DMS 273 (cell line): ENCODE measurements around the gene NR1H3.

Experiments
- DNase-seq: peaks from one replicate; lab custom pipeline; 2025; ENCODE audit not compliant: unreplicated experiment; lab: John Stamatoyannopoulos, UW

The NR1H3 gene

DNA sequence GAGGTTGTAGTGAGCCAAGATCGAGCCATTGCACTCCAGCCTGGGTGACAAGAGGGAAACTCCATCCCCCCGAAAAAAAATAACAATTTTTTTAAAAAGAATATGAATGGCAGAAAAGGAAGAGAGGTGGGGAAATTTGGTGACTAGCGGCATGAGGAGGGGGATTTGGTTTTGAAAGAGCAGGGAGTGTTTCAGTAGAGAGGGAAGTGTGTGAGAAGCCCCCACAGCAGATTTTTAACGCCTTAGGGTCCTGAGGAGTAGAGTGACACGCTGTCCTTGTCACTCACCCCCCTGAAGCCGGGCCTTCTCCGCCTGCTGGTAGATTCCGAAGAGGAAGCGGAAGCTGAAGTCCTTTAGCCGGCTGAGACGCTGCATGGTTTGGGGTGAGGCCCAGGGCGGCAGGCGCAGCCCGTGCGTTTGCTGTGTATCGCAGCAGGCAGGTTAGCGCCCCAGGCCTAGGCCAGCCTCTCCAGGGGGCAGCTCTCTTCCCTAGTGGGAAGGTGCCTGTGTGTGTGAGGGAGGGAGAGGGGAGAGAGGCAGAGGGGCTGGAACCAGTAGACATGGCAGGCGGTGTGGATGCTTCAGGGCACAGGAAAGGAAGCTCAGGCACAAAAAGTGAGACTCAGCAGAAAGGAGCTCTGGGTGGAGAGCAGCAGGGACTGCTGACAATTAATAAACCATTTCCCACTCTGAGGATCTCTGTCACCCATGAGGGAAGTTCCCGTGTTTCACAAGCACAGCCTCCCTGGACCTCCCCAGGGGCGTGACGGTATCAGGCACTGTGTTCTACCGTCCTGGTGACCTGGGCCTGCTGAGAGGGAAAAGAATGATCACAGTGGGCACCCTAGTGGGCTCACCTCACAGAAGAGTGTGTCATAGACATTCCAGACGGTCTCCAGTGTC, 13.1 kb upstream of the NR1H3 start:
- no peak for DNase-seq

DNA sequence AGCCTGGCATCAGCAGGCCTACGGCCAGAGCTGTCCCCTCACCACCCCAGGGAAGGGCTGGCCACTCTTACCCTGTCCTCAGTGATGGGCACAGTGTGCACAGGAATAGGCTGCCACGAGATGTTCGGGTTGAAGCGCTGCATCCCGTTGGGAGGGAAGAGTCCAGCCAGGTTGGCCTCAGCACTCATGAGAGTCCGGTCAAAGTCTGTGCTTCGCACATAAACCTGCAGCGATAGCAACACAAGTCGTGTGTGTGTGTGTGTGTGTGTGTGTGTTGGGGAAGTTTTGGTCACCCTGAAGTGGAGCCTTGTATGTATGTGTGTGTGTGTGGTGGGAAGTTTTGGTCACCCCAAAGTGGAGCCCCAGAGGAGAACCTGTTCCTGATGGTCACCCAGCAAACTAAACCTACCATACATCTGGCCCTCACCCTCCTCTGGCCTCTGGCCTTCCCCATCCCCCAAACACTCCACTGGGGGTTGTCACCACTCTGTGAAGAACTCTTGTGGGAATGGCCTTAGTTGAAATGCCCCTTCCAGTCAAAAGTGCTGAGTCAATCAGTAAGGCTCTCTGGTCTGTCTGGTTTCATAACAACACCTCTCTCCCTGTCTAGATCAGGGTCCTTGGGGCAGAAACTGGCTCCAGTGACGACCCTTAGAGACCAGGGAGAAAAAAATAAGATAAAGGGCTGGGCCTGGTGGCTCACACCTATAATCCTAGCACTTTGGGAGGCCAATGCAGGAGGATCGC, 12.0 kb upstream of the NR1H3 start:
- DNase-seq, result no peak

GRCh38 chr11:47247502-47247901, 10.3 kb upstream of the NR1H3 start:
- no peak for DNase-seq

- DNase-seq, result no peak
Measured at GRCh38 chr11:47248304-47248663, 9.5 kb upstream of the NR1H3 start.

- DNase-seq, result peak; percentile 91
Measured at GRCh38 chr11:47248664-47249377, 9.0 kb upstream of the NR1H3 start, which contains the start of gene ACP2. ACP2 (minus strand) TSS chr11:47248814; CDS start chr11:47248789, 25 bp downstream.

DNA sequence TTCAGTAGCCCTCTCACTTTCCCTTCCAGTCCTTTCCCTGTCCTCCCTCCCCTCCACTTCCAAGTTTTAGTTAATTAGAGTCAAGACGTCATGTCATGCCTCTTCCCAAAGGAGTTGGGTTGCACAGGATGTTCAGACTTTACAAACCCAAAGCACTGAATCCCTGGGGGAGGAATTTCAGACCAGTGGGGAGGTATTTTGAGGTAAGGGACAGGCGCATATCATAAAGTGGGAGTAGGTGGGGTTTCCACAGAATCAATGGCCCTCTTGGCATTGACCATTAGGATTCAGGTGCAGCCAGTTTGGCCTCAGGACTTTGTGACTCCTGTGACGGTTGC, 8.4 kb upstream of the NR1H3 start:
- no peak for DNase-seq

- no peak for DNase-seq
Measured at GRCh38 chr11:47251751-47252150, 6.0 kb upstream of the NR1H3 start.

GRCh38 chr11:47253660-47254059, 4.1 kb upstream of the NR1H3 start:
- DNase-seq, result no peak

- DNase-seq, result no peak
Measured at GRCh38 chr11:47254386-47254785, 3.4 kb upstream of the NR1H3 start.

DNA sequence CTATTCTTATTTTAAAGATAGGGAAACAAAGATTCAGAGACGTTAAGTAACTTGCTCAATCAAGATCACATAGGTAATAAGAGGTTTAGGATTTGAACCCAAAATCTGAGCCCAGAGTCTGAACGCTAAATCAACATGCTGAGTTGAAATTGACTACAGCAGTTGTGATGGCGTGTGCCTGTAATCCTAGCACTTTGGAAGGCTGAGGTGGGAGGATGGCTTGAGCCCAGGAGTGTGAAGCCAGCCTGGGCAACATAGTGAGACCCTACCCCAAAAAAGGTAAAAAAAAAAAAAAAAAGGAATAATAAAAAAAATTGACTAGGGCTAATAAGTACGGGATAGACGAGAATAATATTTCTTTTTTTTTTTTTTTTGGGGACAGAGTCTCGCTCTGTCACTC, 1.4 kb upstream of the NR1H3 start:
- DNase-seq, result no peak

GRCh38 chr11:47257177-47257516, 649 bp upstream of the NR1H3 start:
- no peak for DNase-seq

DNA sequence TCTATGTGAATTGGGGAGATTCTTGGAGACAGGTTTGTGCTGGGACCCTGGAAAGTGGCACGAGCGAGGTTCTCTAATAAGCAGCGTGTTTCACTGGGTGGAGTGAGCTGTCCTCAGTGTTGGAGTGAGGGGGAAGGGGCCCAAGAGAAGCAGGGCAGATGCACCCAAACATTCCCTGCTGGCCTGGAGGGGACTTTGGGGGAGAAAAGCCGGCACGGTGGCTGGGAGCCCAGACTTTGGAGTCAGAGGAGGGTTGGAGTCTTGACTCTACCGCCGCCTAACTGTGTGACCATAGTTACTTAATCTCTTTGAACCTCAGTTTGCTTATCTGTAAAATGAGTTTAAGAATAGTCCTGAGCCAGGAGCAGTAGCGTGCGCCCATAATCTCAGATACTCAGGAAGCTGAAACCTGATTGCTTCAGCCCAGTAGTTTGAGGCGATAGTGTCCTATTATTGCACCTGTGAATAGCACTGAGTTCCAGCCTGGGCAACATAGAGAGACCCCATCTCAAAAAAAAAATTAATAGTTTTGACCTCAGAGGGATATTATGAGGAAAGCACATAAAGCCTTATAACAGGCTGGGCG, 614 bp downstream of the NR1H3 start:
- DNase-seq, result no peak

- DNase-seq, result peak; percentile 57
Measured at GRCh38 chr11:47259232-47259977, 1.6 kb downstream of the NR1H3 start.

DNA sequence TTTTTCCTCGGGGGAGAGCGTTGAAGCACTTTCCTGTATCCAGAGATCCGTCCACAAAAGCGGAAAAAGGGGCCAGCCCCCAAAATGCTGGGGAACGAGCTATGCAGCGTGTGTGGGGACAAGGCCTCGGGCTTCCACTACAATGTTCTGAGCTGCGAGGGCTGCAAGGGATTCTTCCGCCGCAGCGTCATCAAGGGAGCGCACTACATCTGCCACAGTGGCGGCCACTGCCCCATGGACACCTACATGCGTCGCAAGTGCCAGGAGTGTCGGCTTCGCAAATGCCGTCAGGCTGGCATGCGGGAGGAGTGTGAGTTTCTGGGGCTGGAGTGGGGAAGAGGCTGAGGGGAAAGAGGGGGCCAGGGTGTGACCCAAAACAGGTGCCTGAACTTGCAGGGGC, 2.6 kb downstream of the NR1H3 start:
- DNase-seq, result no peak

GRCh38 chr11:47261291-47261800, 3.5 kb downstream of the NR1H3 start:
- no peak for DNase-seq

DNA sequence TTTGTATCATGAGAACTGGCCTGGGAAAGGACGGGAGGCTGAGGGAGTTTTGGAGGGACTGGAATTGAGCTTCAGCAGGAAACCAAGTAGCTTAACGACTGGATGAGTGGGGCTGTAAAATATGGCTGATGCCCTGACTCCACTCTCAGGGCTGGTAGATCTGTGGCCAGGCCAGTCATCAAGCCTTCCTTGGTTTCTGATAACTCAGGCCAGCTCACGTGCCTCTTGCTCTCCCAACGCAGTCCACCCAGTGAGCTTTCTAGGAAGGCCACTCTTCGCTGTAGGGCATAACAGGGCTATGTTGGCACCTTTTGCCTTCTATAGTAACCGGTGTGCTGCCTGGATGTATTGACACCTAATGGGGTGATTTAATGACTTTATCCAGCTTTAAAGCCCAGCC, 6.3 kb downstream of the NR1H3 start:
- DNase-seq, result no peak

GRCh38 chr11:47264521-47264920, 6.7 kb downstream of the NR1H3 start:
- no peak for DNase-seq

GRCh38 chr11:47267876-47268275, 10.1 kb downstream of the NR1H3 start:
- no peak for DNase-seq

- DNase-seq, result no peak
Measured at GRCh38 chr11:47268448-47269001, 10.7 kb downstream of the NR1H3 start.
